Endothelial cell of umbilical vein (primary cell): ENCODE results near the gene ARHGAP42. TPM values are rescaled to one million over a fixed set of nuclear protein-coding genes. Genes with fewer than 3 reads are reported as not detected.

Experiments
- BruUV-seq: library from RNA; stranded (reverse); fragments of 400-500 nt; replicated peaks from 2 replicates; lab custom pipeline; 2021; lab: Mats Ljungman, UMichigan
- CTCF ChIA-PET: fragments of 300-600, 350-600 bp; sonication (Branson Sonifier 250); formaldehyde crosslinking; loops from one replicate; lab custom pipeline; 2021; ENCODE audit warnings: antibody characterized with exemption, inconsistent platforms; lab: Charles Lee
- POLR2A ChIA-PET: fragments of 300-600, 350-600 bp; sonication (Branson Sonifier 250); formaldehyde crosslinking; loops from one replicate; lab custom pipeline; 2021; ENCODE audit warnings: antibody characterized with exemption, inconsistent platforms; lab: Charles Lee
- DNase-seq: peaks from one replicate; pipeline ENCODE4 v3.0.0-alpha.2; 2011; ENCODE audit warnings: low read depth, low spot score
- FAIRE-seq: peaks from 2 replicates; lab custom pipeline; 2011; peaks lifted over from hg19 to GRCh38; lab: Jason Lieb, UNC
- H2AFZ ChIP-seq: 2 replicates; pipeline ENCODE4 v1.6.0; 2012; ENCODE audit warnings: low read depth, low read length, control low read depth, inconsistent platforms
- H3K27ac ChIP-seq: 2 replicates; pipeline ENCODE4 v1.5.1; 2011; ENCODE audit warnings: low read depth, mild to moderate bottlenecking, control low read depth, low read length, moderate library complexity; ENCODE audit not compliant: insufficient read depth
- H3K27me3 ChIP-seq, 2 experiments: 2 replicates each; pipeline versions ENCODE4 v1.6.0 to v1.6.1; 2011; ENCODE audit warnings: low read length in 2 of 2, mixed read lengths in 1 of 2; ENCODE audit not compliant: control insufficient read depth in 2 of 2, insufficient read depth in 2 of 2
- H3K36me3 ChIP-seq, 2 experiments: 2 replicates in 1 of 2; 3 replicates in 1 of 2; pipeline ENCODE4 v1.5.1; 2011; ENCODE audit warnings: low read length in 2 of 2, mild to moderate bottlenecking in 1 of 2, moderate library complexity in 1 of 2; ENCODE audit not compliant: control insufficient read depth in 2 of 2, insufficient read depth in 2 of 2; ENCODE audit errors: extremely low read depth in 1 of 2
- H3K4me1 ChIP-seq: 3 replicates; pipeline ENCODE4 v1.5.1; 2011; ENCODE audit warnings: mild to moderate bottlenecking, low read length; ENCODE audit not compliant: control insufficient read depth, insufficient read depth; ENCODE audit errors: extremely low read depth
- H3K4me2 ChIP-seq: 2 replicates; pipeline ENCODE4 v1.6.1; 2011; ENCODE audit warnings: low read length, control low read depth, mixed read lengths; ENCODE audit not compliant: insufficient read depth
- H3K4me3 ChIP-seq, 3 experiments: fragments of 200-600 bp in 1 of 3; sonication (generic), shearing (Covaris generic) in 1 of 3; replicated peaks in 1 of 3; 2 replicates each; pipeline ENCODE4 v1.5.1; 2011 to 2016; ENCODE audit warnings: control low read depth in 3 of 3, low read length in 3 of 3, mild to moderate bottlenecking in 2 of 3, inconsistent platforms in 1 of 3, low read depth in 1 of 3, moderate library complexity in 1 of 3; ENCODE audit not compliant: insufficient read depth in 1 of 3
- H3K79me2 ChIP-seq: 2 replicates; pipeline ENCODE4 v1.6.0; 2012; ENCODE audit warnings: low read length, inconsistent platforms; ENCODE audit not compliant: control insufficient read depth, insufficient read depth
- H3K9ac ChIP-seq: replicated peaks from 2 replicates; pipeline ENCODE3; 2011; ENCODE audit warnings: low read length, control low read depth; ENCODE audit not compliant: insufficient read depth; ENCODE audit errors: extremely low read depth
- H3K9me1 ChIP-seq: replicated peaks from 3 replicates; pipeline ENCODE4 v1.6.0; 2011; ENCODE audit warnings: mild to moderate bottlenecking, low read length; ENCODE audit not compliant: control insufficient read depth, insufficient read depth; ENCODE audit errors: extremely low read depth
- H3K9me3 ChIP-seq: replicated peaks from 2 replicates; pipeline ENCODE4 v1.5.1; 2012; ENCODE audit warnings: low read length, inconsistent platforms; ENCODE audit not compliant: control insufficient read depth, insufficient read depth
- H4K20me1 ChIP-seq: replicated peaks from 2 replicates; pipeline ENCODE3; 2011; ENCODE audit warnings: mild to moderate bottlenecking, low read length; ENCODE audit not compliant: control insufficient read depth, insufficient read depth; ENCODE audit errors: extremely low read depth
- EZH2 ChIP-seq: IDR thresholded peaks from 2 replicates; pipeline ENCODE4 v1.6.1; 2012; ENCODE audit warnings: borderline replicate concordance, low read depth, mild to moderate bottlenecking, moderate library complexity, low read length, inconsistent platforms; ENCODE audit not compliant: severe bottlenecking
- FOS ChIP-seq: IDR thresholded peaks from 2 replicates; pipeline ENCODE4 v1.6.1; 2011; ENCODE audit warnings: mild to moderate bottlenecking, low read length, moderate library complexity, borderline replicate concordance; ENCODE audit not compliant: insufficient read depth
- GATA2 ChIP-seq: IDR thresholded peaks from 2 replicates; pipeline ENCODE4 v1.7.0; 2011; ENCODE audit warnings: low read depth, mild to moderate bottlenecking, moderate library complexity, mixed read lengths, low read length; ENCODE audit not compliant: insufficient read length, insufficient read depth
- JUN ChIP-seq: IDR thresholded peaks from 2 replicates; pipeline ENCODE4 v1.6.1; 2011; ENCODE audit warnings: borderline replicate concordance, low read depth; ENCODE audit not compliant: insufficient read length, insufficient read depth
- MAX ChIP-seq: IDR thresholded peaks from 2 replicates; pipeline ENCODE4 v1.6.1; 2011; ENCODE audit not compliant: insufficient read depth, insufficient read length
- MYC ChIP-seq: IDR thresholded peaks from one replicate; pipeline ENCODE4 v1.6.1; 2011; ENCODE audit warnings: mild to moderate bottlenecking, low read depth, low read length
- POLR2A ChIP-seq: IDR thresholded peaks from 2 replicates; pipeline ENCODE4 v1.6.1; 2012; ENCODE audit warnings: low read depth, mild to moderate bottlenecking, control low read depth, low read length
- POLR2AphosphoS5 ChIP-seq: IDR thresholded peaks from 2 replicates; pipeline ENCODE4 v1.6.1; 2012; ENCODE audit warnings: low read depth, mild to moderate bottlenecking, control low read depth, low read length, moderate library complexity; ENCODE audit not compliant: insufficient read depth
- dilution Hi-C: fragments of 300-500 bp; cut with MboI; formaldehyde crosslinking; loops from one replicate; pipeline ENCODE4 v1.15.0; 2019; ENCODE audit warnings: low sequenced_read_pairs; ENCODE audit not compliant: extremely low pct_ligation_motif_present
- intact Hi-C: fragments of 100-400 bp; cut with micrococcal nuclease; formaldehyde crosslinking; loops from one replicate; pipeline ENCODE4 v1.10.0; 2022
- polyA plus RNA-seq, 4 experiments: library from polyadenylated mRNA; depleted of rRNA in 3 of 4; stranded (reverse) in 3 of 4; unstranded in 1 of 4; fragments of >200 nt; gene quantifications; 2 replicates each; pipeline versions ENCODE4 v1.2.1 to v1.2.3, GENCODE V29; 2011 to 2012; ENCODE audit warnings: missing spikeins in 1 of 4
- total RNA-seq: library from RNA; stranded (reverse); gene quantifications from 2 replicates; pipeline ENCODE4 v1.2.3, GENCODE V29; 2021
- TF ChIP-seq, protein P1 (sequence below), 2 donors: IDR thresholded peaks; 1 replicate in 1 of 2; 2 replicates in 1 of 2; pipeline ENCODE4 v1.5.1; 2011; ENCODE audit warnings: low read length in 2 of 2, mild to moderate bottlenecking in 2 of 2, moderate library complexity in 2 of 2, control low read depth in 1 of 2, inconsistent platforms in 1 of 2, low read depth in 1 of 2; ENCODE audit not compliant: insufficient read depth in 1 of 2; ENCODE audit errors: extremely low read depth in 1 of 2

Gene ARHGAP42
- total and polyA plus RNA-seq, 2 donors (not counting 3 experiments of a cell fraction or from before 2014, with no cell fraction given): 1.8 to 2.4 TPM

DNA sequence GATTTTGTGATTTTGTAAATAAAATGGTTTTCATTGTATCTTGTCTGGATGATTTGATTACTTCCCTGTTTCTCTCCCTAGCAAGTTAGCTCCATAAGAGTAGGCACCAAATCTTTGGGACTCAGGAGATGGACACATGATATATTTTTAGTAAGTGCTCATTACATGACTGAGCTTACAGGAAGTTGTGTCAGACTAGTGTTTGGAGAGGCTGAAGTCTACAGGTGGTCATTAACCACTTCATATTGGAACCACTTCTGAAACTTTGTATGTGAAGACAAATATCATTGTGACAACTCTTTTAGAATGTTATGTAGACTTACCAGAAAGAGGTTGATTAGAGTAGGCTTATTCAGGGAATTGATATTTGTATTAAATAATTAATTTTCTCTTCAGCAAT is 19.1 kb downstream of the ARHGAP42 start:
- Histone ChIP-seq H3K79me2 (no peaks in the 10 kb centered on the region), H3K9me3 (no peaks in the 10 kb centered on the region), H3K9ac (no peak overlapping the region), H3K27ac (no peak overlapping the region), H3K36me3 (no peaks in the 10 kb centered on the region), H3K27me3 (no peaks in the 10 kb centered on the region), H2AFZ (no peak overlapping the region), H4K20me1 (no peaks in the 10 kb centered on the region), H3K4me2 (no peak overlapping the region), H3K4me1 (peaks cover 3% of the 10 kb centered on the region), H3K9me1 (no peaks in the 10 kb centered on the region), H3K4me3 (no peak overlapping the region)
- no peak for FAIRE-seq
- no TSS peak for BruUV-seq
- ChIA-PET CTCF (interaction anchor here (0.6 to 1.5 kb wide), 3 partner anchors 19 to 115 kb away, joined by 3 to 4 read pairs (median 3); no protein-coding TSS in a partner anchor), POLR2A (no interaction called here)
- intact Hi-C loops (no loop called here), dilution Hi-C loops (no loop called here)
- no peak for DNase-seq
- no peak for TF ChIP-seq FOS
- no peak for TF ChIP-seq POLR2AphosphoS5
- TF ChIP-seq EZH2: no peak
- no peak for TF ChIP-seq GATA2
- TF ChIP-seq JUN: no peak
- TF ChIP-seq, protein P1, sequence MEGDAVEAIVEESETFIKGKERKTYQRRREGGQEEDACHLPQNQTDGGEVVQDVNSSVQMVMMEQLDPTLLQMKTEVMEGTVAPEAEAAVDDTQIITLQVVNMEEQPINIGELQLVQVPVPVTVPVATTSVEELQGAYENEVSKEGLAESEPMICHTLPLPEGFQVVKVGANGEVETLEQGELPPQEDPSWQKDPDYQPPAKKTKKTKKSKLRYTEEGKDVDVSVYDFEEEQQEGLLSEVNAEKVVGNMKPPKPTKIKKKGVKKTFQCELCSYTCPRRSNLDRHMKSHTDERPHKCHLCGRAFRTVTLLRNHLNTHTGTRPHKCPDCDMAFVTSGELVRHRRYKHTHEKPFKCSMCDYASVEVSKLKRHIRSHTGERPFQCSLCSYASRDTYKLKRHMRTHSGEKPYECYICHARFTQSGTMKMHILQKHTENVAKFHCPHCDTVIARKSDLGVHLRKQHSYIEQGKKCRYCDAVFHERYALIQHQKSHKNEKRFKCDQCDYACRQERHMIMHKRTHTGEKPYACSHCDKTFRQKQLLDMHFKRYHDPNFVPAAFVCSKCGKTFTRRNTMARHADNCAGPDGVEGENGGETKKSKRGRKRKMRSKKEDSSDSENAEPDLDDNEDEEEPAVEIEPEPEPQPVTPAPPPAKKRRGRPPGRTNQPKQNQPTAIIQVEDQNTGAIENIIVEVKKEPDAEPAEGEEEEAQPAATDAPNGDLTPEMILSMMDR (IDR thresholded peaks at IDR 0.05; ENCODE audit: extremely low read depth in 1 of 2, insufficient read depth in 1 of 2, low read depth in 1 of 2, low read length in 2 of 2): no peak
- TF ChIP-seq MYC: no peak
- TF ChIP-seq MAX: no peak
- no peak for TF ChIP-seq POLR2A
